ENCODE measurements around the gene ZFYVE27.

ZFYVE27 gene

DNA sequence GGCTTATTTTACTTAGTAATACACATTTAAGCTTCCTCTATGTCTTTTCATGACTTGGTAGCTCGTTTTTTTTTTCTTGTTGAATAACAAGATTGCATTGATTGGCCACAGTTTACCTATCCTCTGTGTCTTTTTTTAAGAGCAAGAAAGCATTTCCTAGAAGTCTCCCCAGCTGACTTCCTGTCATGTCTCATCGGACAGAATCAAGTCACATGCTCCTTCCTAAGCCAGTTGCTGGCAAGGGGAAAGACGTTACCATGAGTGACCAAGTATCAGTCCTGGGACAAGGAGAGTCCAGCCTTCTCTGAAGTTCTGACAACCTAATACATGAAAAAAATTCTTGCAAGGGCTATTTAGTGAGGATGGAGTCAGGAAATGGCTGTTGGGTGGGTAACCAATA, 59.7 kb downstream of the ZFYVE27 start:
- no peak for DNase-seq (ENCODE audit: low read depth)
- TF ChIP-seq, protein P1, sequence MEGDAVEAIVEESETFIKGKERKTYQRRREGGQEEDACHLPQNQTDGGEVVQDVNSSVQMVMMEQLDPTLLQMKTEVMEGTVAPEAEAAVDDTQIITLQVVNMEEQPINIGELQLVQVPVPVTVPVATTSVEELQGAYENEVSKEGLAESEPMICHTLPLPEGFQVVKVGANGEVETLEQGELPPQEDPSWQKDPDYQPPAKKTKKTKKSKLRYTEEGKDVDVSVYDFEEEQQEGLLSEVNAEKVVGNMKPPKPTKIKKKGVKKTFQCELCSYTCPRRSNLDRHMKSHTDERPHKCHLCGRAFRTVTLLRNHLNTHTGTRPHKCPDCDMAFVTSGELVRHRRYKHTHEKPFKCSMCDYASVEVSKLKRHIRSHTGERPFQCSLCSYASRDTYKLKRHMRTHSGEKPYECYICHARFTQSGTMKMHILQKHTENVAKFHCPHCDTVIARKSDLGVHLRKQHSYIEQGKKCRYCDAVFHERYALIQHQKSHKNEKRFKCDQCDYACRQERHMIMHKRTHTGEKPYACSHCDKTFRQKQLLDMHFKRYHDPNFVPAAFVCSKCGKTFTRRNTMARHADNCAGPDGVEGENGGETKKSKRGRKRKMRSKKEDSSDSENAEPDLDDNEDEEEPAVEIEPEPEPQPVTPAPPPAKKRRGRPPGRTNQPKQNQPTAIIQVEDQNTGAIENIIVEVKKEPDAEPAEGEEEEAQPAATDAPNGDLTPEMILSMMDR (IDR thresholded peaks at IDR 0.05; ENCODE audit: control insufficient read depth, extremely low read depth, insufficient read depth), result no peak
- no peak overlapping the region for H3K4me3 ChIP-seq (ENCODE audit: low read depth, low read length)

DNA sequence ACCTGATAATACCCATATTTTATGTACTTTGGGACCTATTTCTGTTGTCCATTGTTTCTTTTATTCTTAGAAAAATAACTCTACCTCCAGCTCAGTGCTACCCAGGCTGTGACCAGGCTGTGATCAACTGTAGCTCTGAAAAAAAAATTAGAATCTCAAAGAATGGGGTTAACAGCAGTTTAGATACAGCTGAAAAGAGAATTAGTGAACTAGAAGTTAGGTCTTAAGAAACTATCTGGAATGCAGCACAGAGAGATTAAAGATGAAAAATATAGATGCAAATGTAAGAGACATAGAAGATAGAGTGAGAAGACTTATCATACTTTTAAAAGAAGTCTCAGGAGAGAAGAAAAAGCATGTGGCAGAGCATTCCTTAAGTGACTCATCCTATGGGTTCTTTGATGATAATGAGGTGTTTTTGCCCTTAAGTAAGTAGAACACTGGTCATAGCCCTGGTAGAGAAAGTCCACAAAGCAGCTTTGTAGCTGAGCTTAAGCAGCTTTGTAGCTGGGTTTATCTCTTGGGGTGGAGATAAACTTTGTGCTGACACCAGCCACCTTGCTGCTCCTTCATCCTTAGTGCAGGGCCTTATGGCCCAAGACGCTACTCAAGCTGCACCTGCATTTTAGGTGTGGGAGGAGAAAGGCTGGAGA, 62.2 kb downstream of the ZFYVE27 start:
- TF ChIP-seq, protein P1 (IDR thresholded peaks at IDR 0.05; ENCODE audit: control insufficient read depth, extremely low read depth, insufficient read depth), result no peak
- H3K4me3 ChIP-seq (ENCODE audit: low read depth, low read length), result no peak overlapping the region
- DNase-seq (ENCODE audit: low read depth), result no peak

DNA sequence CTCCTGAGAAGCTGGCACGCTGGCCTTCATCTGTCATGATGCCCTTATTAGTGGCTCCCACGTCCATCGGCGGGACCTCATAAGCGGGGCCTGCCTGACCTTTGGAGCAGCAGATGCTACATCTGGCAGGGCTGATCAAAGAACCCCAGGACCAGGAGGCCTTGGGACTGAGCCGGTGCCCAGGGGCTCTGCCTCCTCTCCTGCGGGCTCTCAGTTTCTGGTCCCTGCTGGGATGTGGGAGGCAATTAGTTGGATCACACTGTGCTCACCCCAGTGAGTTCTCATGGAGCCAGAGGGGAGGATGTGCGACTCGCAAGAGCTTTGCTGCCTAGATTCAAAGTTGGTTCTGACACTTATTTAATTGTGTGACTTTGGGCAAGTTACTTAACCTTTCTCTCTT, 63.5 kb downstream of the ZFYVE27 start:
- TF ChIP-seq, protein P1 (IDR thresholded peaks at IDR 0.05; ENCODE audit: control insufficient read depth, extremely low read depth, insufficient read depth), result no peak
- H3K4me3 ChIP-seq (ENCODE audit: low read depth, low read length), result no peak overlapping the region
- no peak for DNase-seq (ENCODE audit: low read depth)

DNA sequence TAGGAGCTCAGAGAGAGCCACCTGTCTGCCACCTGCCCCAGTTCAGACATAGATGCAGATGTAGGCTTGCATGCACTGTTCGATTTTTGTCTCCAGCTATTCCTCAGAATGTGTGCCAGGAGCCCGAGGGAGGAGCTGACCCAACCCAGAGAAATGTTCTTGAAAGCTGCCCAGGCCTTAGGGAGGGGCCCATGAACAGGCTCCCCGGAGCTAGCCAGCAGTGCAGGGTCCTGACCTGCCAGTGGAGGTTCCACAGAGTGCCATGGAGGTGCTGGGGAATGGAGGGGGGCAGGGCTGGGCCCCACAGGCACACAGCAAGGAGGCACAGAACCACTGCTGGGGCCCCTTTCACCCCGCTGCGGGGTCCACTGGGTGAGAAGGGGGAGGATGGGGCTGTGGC, 64.5 kb downstream of the ZFYVE27 start:
- TF ChIP-seq, protein P1 (IDR thresholded peaks at IDR 0.05; ENCODE audit: control insufficient read depth, extremely low read depth, insufficient read depth), result no peak
- DNase-seq (ENCODE audit: low read depth), result no peak
- H3K4me3 ChIP-seq (ENCODE audit: low read depth, low read length), result no peak overlapping the region

DNA sequence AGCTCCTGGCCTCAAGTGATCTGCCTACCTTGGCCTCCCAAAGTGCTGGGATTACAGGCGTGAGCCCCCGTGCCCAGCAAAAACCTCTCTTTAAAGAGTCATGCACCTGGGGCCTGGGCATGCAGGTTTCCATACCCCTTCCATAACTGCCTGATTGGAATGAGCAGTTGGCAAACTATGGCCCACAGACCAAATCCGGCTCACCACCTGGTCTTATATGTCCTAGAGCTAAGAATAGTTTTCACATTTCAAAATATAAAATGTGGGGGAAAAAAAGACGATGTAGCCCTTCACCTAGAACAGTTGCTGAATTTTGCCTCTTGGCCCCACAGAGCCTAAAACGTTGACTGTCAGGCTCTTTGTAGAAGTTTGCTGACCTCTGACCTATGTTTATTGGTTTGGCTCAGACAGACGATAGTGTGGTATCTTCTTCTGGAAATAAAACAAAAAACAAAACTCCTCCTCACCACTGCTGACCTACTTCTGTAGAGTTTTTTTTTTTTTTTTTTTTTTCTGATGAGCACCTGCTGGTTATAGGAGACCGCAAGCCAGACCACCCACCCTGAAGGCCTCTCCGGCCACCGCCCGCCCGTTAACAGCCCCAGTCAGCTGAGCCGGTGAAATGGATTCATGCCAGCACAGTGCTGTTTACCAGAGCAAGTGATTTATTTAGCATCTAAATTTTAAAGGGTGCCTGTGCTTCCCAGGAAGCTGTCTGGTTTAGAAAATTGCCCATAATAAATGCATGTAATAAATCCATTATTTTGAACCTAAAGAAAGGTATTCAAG, 68.4 kb downstream of the ZFYVE27 start:
- TF ChIP-seq, protein P1 (IDR thresholded peaks at IDR 0.05; ENCODE audit: control insufficient read depth, extremely low read depth, insufficient read depth), result no peak
- DNase-seq (ENCODE audit: low read depth), result no peak
- no peak overlapping the region for H3K4me3 ChIP-seq (ENCODE audit: low read depth, low read length)

DNA sequence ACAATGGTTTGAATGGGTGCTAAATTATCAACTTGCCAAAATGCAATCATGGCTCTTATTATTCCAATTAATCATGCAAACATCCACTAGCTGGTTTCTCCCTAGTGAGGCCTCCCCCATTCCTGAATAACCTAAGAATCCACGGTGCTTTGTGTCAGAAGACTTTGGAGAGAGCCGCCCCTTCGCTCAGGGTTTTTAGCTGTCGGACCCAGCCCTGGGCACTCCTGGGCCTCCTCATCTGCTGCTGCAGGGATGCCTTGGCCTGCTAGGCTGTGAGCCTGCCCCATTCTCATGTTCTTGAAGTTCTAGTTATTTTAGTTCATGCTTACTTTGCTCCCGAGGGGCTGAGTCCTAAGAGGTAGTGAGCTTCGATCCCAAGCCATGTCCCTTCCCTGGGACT, 69.0 kb downstream of the ZFYVE27 start:
- no peak for DNase-seq (ENCODE audit: low read depth)
- TF ChIP-seq, protein P1 (IDR thresholded peaks at IDR 0.05; ENCODE audit: control insufficient read depth, extremely low read depth, insufficient read depth), result no peak
- H3K4me3 ChIP-seq (ENCODE audit: low read depth, low read length), result no peak overlapping the region

All from LNCaP clone FGC (cell line).